IMR-90 (cell line): ENCODE results near the gene MPL. TPM values are rescaled to one million over a fixed set of nuclear protein-coding genes. Genes with fewer than 3 reads are reported as not detected.

Experiments used
- ATAC-seq: fragments of 200-7000 bp; cut with Tn5 transposase; 2 replicates; pipeline ENCODE4 v1.9.1; 2020; ENCODE audit warnings: low read depth, mild to moderate bottlenecking, moderate library complexity
- BruUV-seq: library from RNA; stranded (reverse); fragments of 400-500 nt; replicated peaks from 2 replicates; lab custom pipeline; 2021; lab: Mats Ljungman, UMichigan
- CTCF ChIA-PET: fragments of 300-600 bp; formaldehyde crosslinking; extraction: SDS; loops from one replicate; lab custom pipeline; 2021; ENCODE audit warnings: antibody characterized with exemption; lab: Yijun Ruan, JAX
- POLR2A ChIA-PET: fragments of 300-600 bp; sonication (Branson Sonifier 250); formaldehyde crosslinking; loops from one replicate; lab custom pipeline; 2022; ENCODE audit warnings: antibody characterized with exemption; ENCODE audit not compliant: unreplicated experiment; lab: Charles Lee
- DNase-seq: peaks from one replicate; pipeline ENCODE4 v3.0.0; 2013
- H2AFZ ChIP-seq: replicated peaks from 2 replicates; pipeline ENCODE3; 2013; ENCODE audit warnings: low read length, mild to moderate bottlenecking; ENCODE audit not compliant: poor library complexity
- H2AK5ac ChIP-seq: 2 replicates; pipeline ENCODE4 v1.6.1; 2013; ENCODE audit warnings: low read depth, low read length, inconsistent platforms
- H2AK9ac ChIP-seq: replicated peaks from 2 replicates; pipeline ENCODE3; 2013; ENCODE audit warnings: mild to moderate bottlenecking, low read depth, low read length, moderate library complexity; ENCODE audit not compliant: poor library complexity
- H2BK120ac ChIP-seq: 2 replicates; pipeline ENCODE4 v1.6.1; 2013; ENCODE audit warnings: low read depth, low read length, inconsistent platforms
- H2BK15ac ChIP-seq: 3 replicates; pipeline ENCODE4 v1.6.1; 2013; ENCODE audit warnings: low read depth, low read length, inconsistent platforms
- H2BK20ac ChIP-seq: 2 replicates; pipeline ENCODE4 v1.6.1; 2013; ENCODE audit warnings: low read depth, mild to moderate bottlenecking, inconsistent platforms, low read length, moderate library complexity
- H2BK5ac ChIP-seq: 2 replicates; pipeline ENCODE4 v1.6.1; 2013; ENCODE audit warnings: mild to moderate bottlenecking, low read depth, low read length, inconsistent platforms; ENCODE audit not compliant: poor library complexity, severe bottlenecking
- H3K14ac ChIP-seq: replicated peaks from 2 replicates; pipeline ENCODE4 v1.6.1; 2013; ENCODE audit warnings: low read depth, low read length, inconsistent platforms
- H3K18ac ChIP-seq: 2 replicates; pipeline ENCODE4 v1.6.1; 2013; ENCODE audit warnings: low read depth, low read length, control low read depth
- H3K23ac ChIP-seq: 2 replicates; pipeline ENCODE4 v1.6.1; 2013; ENCODE audit warnings: low read depth, low read length, inconsistent platforms
- H3K27ac ChIP-seq: 2 replicates; pipeline ENCODE4 v1.5.1; 2013; ENCODE audit warnings: mild to moderate bottlenecking, control low read depth, low read length; ENCODE audit not compliant: insufficient read depth
- H3K27me3 ChIP-seq: 2 replicates; pipeline ENCODE4 v1.6.1; 2013; ENCODE audit warnings: low read length; ENCODE audit not compliant: control insufficient read depth, insufficient read depth
- H3K36me3 ChIP-seq: 2 replicates; pipeline ENCODE4 v1.6.1; 2013; ENCODE audit warnings: low read length, mixed read lengths; ENCODE audit not compliant: control insufficient read depth, insufficient read depth
- H3K4ac ChIP-seq: 2 replicates; pipeline ENCODE4 v1.6.1; 2013; ENCODE audit warnings: low read depth, low read length, inconsistent platforms
- H3K4me1 ChIP-seq: 2 replicates; pipeline ENCODE4 v1.6.1; 2013; ENCODE audit warnings: low read length, mixed read lengths; ENCODE audit not compliant: control insufficient read depth, insufficient read depth
- H3K4me2 ChIP-seq: 2 replicates; pipeline ENCODE4 v1.6.1; 2013; ENCODE audit warnings: low read depth, mild to moderate bottlenecking, control low read depth, low read length, moderate library complexity
- H3K4me3 ChIP-seq: 2 replicates; pipeline ENCODE4 v1.5.1; 2013; ENCODE audit warnings: low read depth, mild to moderate bottlenecking, control low read depth, low read length, moderate library complexity; ENCODE audit not compliant: insufficient read depth
- H3K56ac ChIP-seq: 2 replicates; pipeline ENCODE4 v1.6.1; 2013; ENCODE audit warnings: low read length, inconsistent platforms; ENCODE audit not compliant: insufficient read depth; ENCODE audit errors: extremely low read depth
- H3K79me1 ChIP-seq, 2 experiments: 2 replicates each; pipeline ENCODE4 v1.6.1; 2013; ENCODE audit warnings: low read length in 2 of 2, inconsistent platforms in 1 of 2, low read depth in 1 of 2
- H3K9ac ChIP-seq: 2 replicates; pipeline ENCODE4 v1.6.1; 2013; ENCODE audit warnings: low read depth, low read length, control low read depth
- H3K9me1 ChIP-seq: 2 replicates; pipeline ENCODE4 v1.6.1; 2013; ENCODE audit warnings: low read length, inconsistent platforms; ENCODE audit not compliant: insufficient read depth
- H3K9me3 ChIP-seq: 2 replicates; pipeline ENCODE4 v1.6.1; 2013; ENCODE audit warnings: low read length; ENCODE audit not compliant: control insufficient read depth, insufficient read depth
- H4K20me1 ChIP-seq: 2 replicates; pipeline ENCODE4 v1.6.1; 2013; ENCODE audit warnings: low read length, inconsistent platforms; ENCODE audit not compliant: insufficient read depth
- H4K5ac ChIP-seq: 2 replicates; pipeline ENCODE4 v1.6.1; 2013; ENCODE audit warnings: mild to moderate bottlenecking, low read depth, low read length, control low read depth
- H4K8ac ChIP-seq, 2 experiments: 2 replicates each; pipeline ENCODE4 v1.6.1; 2013; ENCODE audit warnings: low read depth in 2 of 2, low read length in 2 of 2, control low read depth in 1 of 2, inconsistent platforms in 1 of 2
- H4K91ac ChIP-seq: 2 replicates; pipeline ENCODE4 v1.6.1; 2013; ENCODE audit warnings: low read depth, low read length, inconsistent platforms; ENCODE audit not compliant: insufficient read depth
- CHD1 ChIP-seq: IDR thresholded peaks from 2 replicates; pipeline ENCODE4 v1.6.1; 2012; ENCODE audit warnings: low read depth, low read length, improper control_type of control experiment
- MAZ ChIP-seq: IDR thresholded peaks from 2 replicates; pipeline ENCODE4 v1.6.1; 2012; ENCODE audit warnings: low read depth, mild to moderate bottlenecking, low read length, improper control_type of control experiment, moderate library complexity, borderline replicate concordance
- RCOR1 ChIP-seq: IDR thresholded peaks from 2 replicates; pipeline ENCODE4 v1.6.1; 2012; ENCODE audit warnings: mild to moderate bottlenecking, low read length, improper control_type of control experiment; ENCODE audit not compliant: insufficient replicate concordance
- USF2 ChIP-seq: fragments of 150-350 bp; IDR thresholded peaks from 2 replicates; pipeline ENCODE4 v1.6.1; 2017; ENCODE audit warnings: mild to moderate bottlenecking, antibody characterized with exemption, low read length, low read depth
- whole genome bisulfite sequencing, 2 experiments: methylation state at CpG; one replicate each; pipeline versions ENCODE4 v1.1.5 to v1.1.7; 2013; ENCODE audit warnings: missing lambda C conversion rate in 2 of 2; ENCODE audit not compliant: insufficient read length in 1 of 2; ENCODE audit errors: extremely low coverage in 2 of 2; 5-methylcytosine and 5-hydroxymethylcytosine counted together
- dilution Hi-C: fragments of 300-500 bp; cut with HindIII; formaldehyde crosslinking; loops from one replicate; pipeline ENCODE4 v1.14.3; 2018; ENCODE audit warnings: low sequenced_read_pairs; ENCODE audit not compliant: unreplicated experiment
- in situ Hi-C: fragments of 300-500 bp; cut with MboI; formaldehyde crosslinking; loops from 3 replicates; pipeline ENCODE4 v1.14.3; 2019; ENCODE audit warnings: low sequenced_read_pairs, inconsistent platforms, mixed read lengths
- intact Hi-C: fragments of 100-400 bp; cut with micrococcal nuclease; formaldehyde crosslinking; loops from 2 replicates; pipeline ENCODE4 v1.10.0; 2022
- polyA plus RNA-seq, 3 experiments: library from polyadenylated mRNA; depleted of rRNA; stranded (reverse); fragments of >200 nt; gene quantifications; 2 replicates each; pipeline ENCODE4 v1.2.3, GENCODE V29; 2012; ENCODE audit warnings: low replicate concordance in 1 of 3
- total RNA-seq: library from RNA; depleted of rRNA; stranded (reverse); fragments of >200 nt; gene quantifications from 2 replicates; pipeline ENCODE4 v1.2.3, GENCODE V29; 2012

MPL gene
- total and polyA plus RNA-seq, 2 of the 4 experiments (the other 2 are of a cell fraction) = 0.12 TPM; not detected in 1

GRCh38 chr1:43363283-43363934 is 25.8 kb downstream of the MPL start:
- Histone ChIP-seq H3K79me1 (peaks cover 19 to 71% of the 10 kb centered on the region in 2 experiments; a peak in 3 of 4 replicates), H2AFZ (no peak overlapping the region), H3K27ac (no peak overlapping the region), H4K5ac (no peak overlapping the region), H3K9me3 (no peaks in the 10 kb centered on the region), H2AK5ac (no peak overlapping the region), H2BK20ac (no peak overlapping the region), H3K14ac (no peak overlapping the region), H3K36me3 (peaks cover 47% of the 10 kb centered on the region), H2BK15ac (no peak overlapping the region), H3K18ac (no peak overlapping the region), H3K9me1 (peaks cover 19% of the 10 kb centered on the region; the same call in 1 of the 2 replicates), H3K27me3 (no peaks in the 10 kb centered on the region), H2BK120ac (no peak overlapping the region), H4K20me1 (peaks cover 33% of the 10 kb centered on the region), H3K4me3 (no peak overlapping the region), H4K8ac (no peak overlapping the region), H3K9ac (no peak overlapping the region), H4K91ac (no peak overlapping the region), H3K56ac (no peak overlapping the region), H3K4me2 (no peak overlapping the region), H3K4me1 (peaks cover 11% of the 10 kb centered on the region), H3K23ac (no peak overlapping the region), H2AK9ac (no peak overlapping the region), H3K4ac (no peak overlapping the region), H2BK5ac (no peak overlapping the region)
- dilution Hi-C loops (no loop called here), intact Hi-C loops (no loop called here), in situ Hi-C loops (no loop called here)
- BruUV-seq = no TSS peak
- CTCF ChIA-PET = no interaction called here
- ATAC-seq (no peak), DNase-seq (no peak)
- TF ChIP-seq USF2 (no peak), MAZ (no peak), CHD1 (no peak), RCOR1 (no peak)
- POLR2A ChIA-PET = no interaction called here
- WGBS, 2 experiments = 90% methylated on average over 2 of the region's 9 CpGs; no CpG with 5 or more reads in 1 of the 2 experiments
